ENCODE data around the gene PDS5A. TPM values are rescaled to one million over a fixed set of nuclear protein-coding genes. Genes with fewer than 3 reads are reported as not detected.
"Not testable (repeated sequence)": the region's sequence is repeated elsewhere in the genome, so short reads cannot be mapped to it uniquely, and the experiment has no call there.

Gene PDS5A
- total and polyA plus RNA-seq, 10 donors, result 17.9 to 90.7 (median 71.3) TPM

- TF ChIP-seq CTCF (IDR thresholded peaks at IDR 0.05 in 8 of 11, conservative IDR thresholded peaks at IDR 0.05 in 3 of 11), result no peak
- TF ChIP-seq POLR2AphosphoS5 (IDR thresholded peaks at IDR 0.05), result no peak
- no peak for TF ChIP-seq POLR2A (IDR thresholded peaks at IDR 0.05)
- no peak overlapping the region for H3K4me3 ChIP-seq
- H3K27me3 ChIP-seq (replicated peaks in 1 of 7), result no peaks in the 10 kb centered on the region
- no peak overlapping the region for H3K27ac ChIP-seq
- DNase-seq, result no peak
- H3K9me3 ChIP-seq, result no peaks in the 10 kb centered on the region
- peaks cover 0 to 97% (median 43%) of the 10 kb centered on the region in 6 donors for H3K36me3 ChIP-seq
- intact Hi-C loops (cut with DNase I; ENCODE audit: low total_unique reads), result no loop called here
- WGBS, 5 donors, result 84 to 94% (median 86%) methylated on average over 1 of the region's 1 CpG
- no peaks in the 10 kb centered on the region for H3K4me1 ChIP-seq
These were observed 72.1 kb downstream of the PDS5A start for GRCh38 chr4:39905656-39906055.

- H3K27ac ChIP-seq; H3K4me1 ChIP-seq; H3K4me3 ChIP-seq; intact Hi-C loops (cut with DNase I; ENCODE audit: low total_unique reads); H3K9me3 ChIP-seq; DNase-seq; H3K27me3 ChIP-seq (replicated peaks in 1 of 7): not testable (repeated sequence)
- 90 to 98% (median 94%) methylated on average over 6 of the region's 6 CpGs for WGBS, 5 donors
- peaks cover 0 to 97% (median 46%) of the 10 kb centered on the region in 6 donors for H3K36me3 ChIP-seq
These were observed 72.7 kb downstream of the PDS5A start for GRCh38 chr4:39905019-39905418.

- 67 to 99% (median 94%) methylated on average over 2 of the region's 2 CpGs for WGBS, 5 donors
- DNase-seq, result no peak
- intact Hi-C loops (cut with DNase I; ENCODE audit: low total_unique reads), result no loop called here
These were observed 76.7 kb downstream of the PDS5A start for GRCh38 chr4:39900966-39901365.

GRCh38 chr4:39899291-39899690 lies 78.4 kb downstream of the PDS5A start:
- Histone ChIP-seq H3K9me3 (no peaks in the 10 kb centered on the region), H3K36me3 (peaks cover 0 to 100% (median 82%) of the 10 kb centered on the region in 6 donors), H3K27ac (no peak overlapping the region), H3K27me3 (replicated peaks in 1 of 7) (no peaks in the 10 kb centered on the region), H3K4me3 (no peak overlapping the region), H3K4me1 (no peaks in the 10 kb centered on the region)
- TF ChIP-seq CTCF (IDR thresholded peaks at IDR 0.05 in 8 of 11, conservative IDR thresholded peaks at IDR 0.05 in 3 of 11), result no peak
- no peak for TF ChIP-seq POLR2A (IDR thresholded peaks at IDR 0.05)
- no peak for TF ChIP-seq POLR2AphosphoS5 (IDR thresholded peaks at IDR 0.05)
- WGBS, 5 donors, result 67 to 84% (median 73%) methylated on average over 3 of the region's 3 CpGs
- intact Hi-C loops (cut with DNase I; ENCODE audit: low total_unique reads), result no loop called here
- DNase-seq, result no peak

More at GRCh38 chr4:39900966-39901365, 76.7 kb downstream of the PDS5A start:
- H3K36me3 ChIP-seq, result peaks cover 0 to 100% (median 68%) of the 10 kb centered on the region in 6 donors
- no peaks in the 10 kb centered on the region for H3K4me1 ChIP-seq
- H3K9me3 ChIP-seq, result no peaks in the 10 kb centered on the region
- no peaks in the 10 kb centered on the region for H3K27me3 ChIP-seq (replicated peaks in 1 of 7)
- no peak overlapping the region for H3K4me3 ChIP-seq
- TF ChIP-seq POLR2A (IDR thresholded peaks at IDR 0.05), result no peak
- no peak for TF ChIP-seq POLR2AphosphoS5 (IDR thresholded peaks at IDR 0.05)
- no peak overlapping the region for H3K27ac ChIP-seq

GRCh38 chr4:39898015-39898414 lies 79.7 kb downstream of the PDS5A start:
- no peak overlapping the region for H3K27ac ChIP-seq
- TF ChIP-seq POLR2AphosphoS5 (IDR thresholded peaks at IDR 0.05) (no peak), POLR2A (IDR thresholded peaks at IDR 0.05) (no peak), CTCF (IDR thresholded peaks at IDR 0.05 in 8 of 11, conservative IDR thresholded peaks at IDR 0.05 in 3 of 11) (no peak)
- H3K36me3 ChIP-seq, result peaks cover 0 to 100% (median 82%) of the 10 kb centered on the region in 6 donors
- no peak overlapping the region for H3K4me3 ChIP-seq
- H3K9me3 ChIP-seq, result no peaks in the 10 kb centered on the region
- WGBS, 5 donors, result 90 to 100% (median 98%) methylated on average over 1 of the region's 1 CpG
- intact Hi-C loops (cut with DNase I; ENCODE audit: low total_unique reads), result no loop called here
- no peak for DNase-seq
- no peaks in the 10 kb centered on the region for H3K27me3 ChIP-seq (replicated peaks in 1 of 7)
- H3K4me1 ChIP-seq, result peaks cover 0 to 8% (median 0%) of the 10 kb centered on the region in 6 donors
